ENCODE data around the gene GATAD2B.

The GATAD2B gene

GRCh38 chr1:153804112-153804511, 118.7 kb downstream of the GATAD2B start:
- TF ChIP-seq SIN3A (IDR thresholded peaks at IDR 0.05; ENCODE audit: borderline replicate concordance, insufficient read depth, low read length) = no peak
- TF ChIP-seq POLR2AphosphoS5 (IDR thresholded peaks at IDR 0.05; ENCODE audit: low read depth, low read length) = no peak; the same call in 1 of the 2 replicates
- TF ChIP-seq TAF1 (IDR thresholded peaks at IDR 0.05; ENCODE audit: borderline replicate concordance, insufficient read depth, low read length) = no peak
- TF ChIP-seq REST (IDR thresholded peaks at IDR 0.05; ENCODE audit: insufficient read depth in 1 of 2, low read depth in 2 of 2, low read length in 2 of 2) = no peak
- no peak for TF ChIP-seq FOXP2 (optimal IDR thresholded peaks at IDR 0.05; ENCODE audit: borderline replicate concordance, extremely low read depth, extremely low read length, insufficient read depth)

GRCh38 chr1:153803470-153804056, 119.2 kb downstream of the GATAD2B start:
- TF ChIP-seq POLR2AphosphoS5 (IDR thresholded peaks at IDR 0.05; ENCODE audit: low read depth, low read length) (no peak), SIN3A (IDR thresholded peaks at IDR 0.05; ENCODE audit: borderline replicate concordance, insufficient read depth, low read length) (no peak), REST (IDR thresholded peaks at IDR 0.05; ENCODE audit: insufficient read depth in 1 of 2, low read depth in 2 of 2, low read length in 2 of 2) (no peak), FOXP2 (optimal IDR thresholded peaks at IDR 0.05; ENCODE audit: borderline replicate concordance, extremely low read depth, extremely low read length, insufficient read depth) (no peak), TAF1 (IDR thresholded peaks at IDR 0.05; ENCODE audit: borderline replicate concordance, insufficient read depth, low read length) (no peak)

- TF ChIP-seq TAF1 (IDR thresholded peaks at IDR 0.05; ENCODE audit: borderline replicate concordance, insufficient read depth, low read length) (no peak), POLR2AphosphoS5 (IDR thresholded peaks at IDR 0.05; ENCODE audit: low read depth, low read length) (no peak), SIN3A (IDR thresholded peaks at IDR 0.05; ENCODE audit: borderline replicate concordance, insufficient read depth, low read length) (no peak), REST (IDR thresholded peaks at IDR 0.05; ENCODE audit: insufficient read depth in 1 of 2, low read depth in 2 of 2, low read length in 2 of 2) (no peak), FOXP2 (optimal IDR thresholded peaks at IDR 0.05; ENCODE audit: borderline replicate concordance, extremely low read depth, extremely low read length, insufficient read depth) (no peak)
These were observed 120.7 kb downstream of the GATAD2B start for GRCh38 chr1:153801786-153802697.

GRCh38 chr1:153801028-153801625, 121.6 kb downstream of the GATAD2B start:
- TF ChIP-seq TAF1 (IDR thresholded peaks at IDR 0.05; ENCODE audit: borderline replicate concordance, insufficient read depth, low read length) = no peak
- TF ChIP-seq POLR2AphosphoS5 (IDR thresholded peaks at IDR 0.05; ENCODE audit: low read depth, low read length) = no peak
- no peak for TF ChIP-seq FOXP2 (optimal IDR thresholded peaks at IDR 0.05; ENCODE audit: borderline replicate concordance, extremely low read depth, extremely low read length, insufficient read depth)
- no peak for TF ChIP-seq REST (IDR thresholded peaks at IDR 0.05; ENCODE audit: insufficient read depth in 1 of 2, low read depth in 2 of 2, low read length in 2 of 2)
- no peak for TF ChIP-seq SIN3A (IDR thresholded peaks at IDR 0.05; ENCODE audit: borderline replicate concordance, insufficient read depth, low read length)

Measured in PFSK-1 (cell line).